GM12891 (cell line): Measurements from ENCODE around the gene RPS6KA1.

Experiments
- POLR2A ChIP-seq: IDR thresholded peaks from 2 replicates; pipeline ENCODE4 v1.6.1; 2011; ENCODE audit warnings: low read depth, low read length, control low read depth
- POLR2AphosphoS5 ChIP-seq: IDR thresholded peaks from 2 replicates; pipeline ENCODE4 v1.6.1; 2011; ENCODE audit warnings: low read depth, low read length, control low read depth
- POU2F2 ChIP-seq: IDR thresholded peaks from 2 replicates; pipeline ENCODE4 v1.6.1; 2011; ENCODE audit warnings: low read depth, mild to moderate bottlenecking, control low read depth, low read length, moderate library complexity
- TAF1 ChIP-seq: IDR thresholded peaks from 2 replicates; pipeline ENCODE4 v1.6.1; 2011; ENCODE audit warnings: low read depth, low read length, control low read depth

DNA sequence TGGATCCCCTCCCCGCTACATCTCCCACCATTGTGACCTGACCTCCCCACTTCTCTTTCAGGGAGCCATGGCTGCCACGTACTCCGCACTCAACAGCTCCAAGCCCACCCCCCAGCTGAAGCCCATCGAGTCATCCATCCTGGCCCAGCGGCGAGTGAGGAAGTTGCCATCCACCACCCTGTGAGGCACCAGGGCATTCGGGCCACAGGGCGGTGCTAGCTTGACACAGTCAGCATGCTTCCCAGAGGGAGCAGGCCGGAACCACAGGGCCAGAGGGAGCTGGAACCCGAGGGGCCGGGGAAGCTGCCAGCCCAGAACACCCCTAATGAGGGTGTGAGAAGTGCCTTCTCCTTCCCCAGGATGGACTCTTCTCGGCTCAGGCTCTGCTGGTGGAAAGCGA lies 44.5 kb downstream of the RPS6KA1 start:
- TF ChIP-seq POLR2AphosphoS5: no peak
- no peak for TF ChIP-seq POLR2A
- no peak for TF ChIP-seq TAF1
- TF ChIP-seq POU2F2: no peak
